Endothelial cell of umbilical vein (primary cell): ENCODE measurements around the gene GDF2. TPM values are rescaled to one million over a fixed set of nuclear protein-coding genes. Genes with fewer than 3 reads are reported as not detected.

Experiments
- BruUV-seq: library from RNA; stranded (reverse); fragments of 400-500 nt; replicated peaks from 2 replicates; lab custom pipeline; 2021; lab: Mats Ljungman, UMichigan
- CTCF ChIA-PET: fragments of 300-600, 350-600 bp; sonication (Branson Sonifier 250); formaldehyde crosslinking; loops from one replicate; lab custom pipeline; 2021; ENCODE audit warnings: antibody characterized with exemption, inconsistent platforms; lab: Charles Lee
- POLR2A ChIA-PET: fragments of 300-600, 350-600 bp; sonication (Branson Sonifier 250); formaldehyde crosslinking; loops from one replicate; lab custom pipeline; 2021; ENCODE audit warnings: antibody characterized with exemption, inconsistent platforms; lab: Charles Lee
- DNase-seq: peaks from one replicate; pipeline ENCODE4 v3.0.0-alpha.2; 2011; ENCODE audit warnings: low read depth, low spot score
- FAIRE-seq: peaks from 2 replicates; lab custom pipeline; 2011; peaks lifted over from hg19 to GRCh38; lab: Jason Lieb, UNC
- H2AFZ ChIP-seq: 2 replicates; pipeline ENCODE4 v1.6.0; 2012; ENCODE audit warnings: low read depth, low read length, control low read depth, inconsistent platforms
- H3K27ac ChIP-seq: 2 replicates; pipeline ENCODE4 v1.5.1; 2011; ENCODE audit warnings: low read depth, mild to moderate bottlenecking, control low read depth, low read length, moderate library complexity; ENCODE audit not compliant: insufficient read depth
- H3K27me3 ChIP-seq, 2 experiments: 2 replicates each; pipeline versions ENCODE4 v1.6.0 to v1.6.1; 2011; ENCODE audit warnings: low read length in 2 of 2, mixed read lengths in 1 of 2; ENCODE audit not compliant: control insufficient read depth in 2 of 2, insufficient read depth in 2 of 2
- H3K36me3 ChIP-seq, 2 experiments: 2 replicates in 1 of 2; 3 replicates in 1 of 2; pipeline ENCODE4 v1.5.1; 2011; ENCODE audit warnings: low read length in 2 of 2, mild to moderate bottlenecking in 1 of 2, moderate library complexity in 1 of 2; ENCODE audit not compliant: control insufficient read depth in 2 of 2, insufficient read depth in 2 of 2; ENCODE audit errors: extremely low read depth in 1 of 2
- H3K4me1 ChIP-seq: 3 replicates; pipeline ENCODE4 v1.5.1; 2011; ENCODE audit warnings: mild to moderate bottlenecking, low read length; ENCODE audit not compliant: control insufficient read depth, insufficient read depth; ENCODE audit errors: extremely low read depth
- H3K4me2 ChIP-seq: 2 replicates; pipeline ENCODE4 v1.6.1; 2011; ENCODE audit warnings: low read length, control low read depth, mixed read lengths; ENCODE audit not compliant: insufficient read depth
- H3K4me3 ChIP-seq, 3 experiments: fragments of 200-600 bp in 1 of 3; sonication (generic), shearing (Covaris generic) in 1 of 3; replicated peaks in 1 of 3; 2 replicates each; pipeline ENCODE4 v1.5.1; 2011 to 2016; ENCODE audit warnings: control low read depth in 3 of 3, low read length in 3 of 3, mild to moderate bottlenecking in 2 of 3, inconsistent platforms in 1 of 3, low read depth in 1 of 3, moderate library complexity in 1 of 3; ENCODE audit not compliant: insufficient read depth in 1 of 3
- H3K79me2 ChIP-seq: 2 replicates; pipeline ENCODE4 v1.6.0; 2012; ENCODE audit warnings: low read length, inconsistent platforms; ENCODE audit not compliant: control insufficient read depth, insufficient read depth
- H3K9ac ChIP-seq: replicated peaks from 2 replicates; pipeline ENCODE3; 2011; ENCODE audit warnings: low read length, control low read depth; ENCODE audit not compliant: insufficient read depth; ENCODE audit errors: extremely low read depth
- H3K9me1 ChIP-seq: replicated peaks from 3 replicates; pipeline ENCODE4 v1.6.0; 2011; ENCODE audit warnings: mild to moderate bottlenecking, low read length; ENCODE audit not compliant: control insufficient read depth, insufficient read depth; ENCODE audit errors: extremely low read depth
- H3K9me3 ChIP-seq: replicated peaks from 2 replicates; pipeline ENCODE4 v1.5.1; 2012; ENCODE audit warnings: low read length, inconsistent platforms; ENCODE audit not compliant: control insufficient read depth, insufficient read depth
- H4K20me1 ChIP-seq: replicated peaks from 2 replicates; pipeline ENCODE3; 2011; ENCODE audit warnings: mild to moderate bottlenecking, low read length; ENCODE audit not compliant: control insufficient read depth, insufficient read depth; ENCODE audit errors: extremely low read depth
- EZH2 ChIP-seq: IDR thresholded peaks from 2 replicates; pipeline ENCODE4 v1.6.1; 2012; ENCODE audit warnings: borderline replicate concordance, low read depth, mild to moderate bottlenecking, moderate library complexity, low read length, inconsistent platforms; ENCODE audit not compliant: severe bottlenecking
- FOS ChIP-seq: IDR thresholded peaks from 2 replicates; pipeline ENCODE4 v1.6.1; 2011; ENCODE audit warnings: mild to moderate bottlenecking, low read length, moderate library complexity, borderline replicate concordance; ENCODE audit not compliant: insufficient read depth
- GATA2 ChIP-seq: IDR thresholded peaks from 2 replicates; pipeline ENCODE4 v1.7.0; 2011; ENCODE audit warnings: low read depth, mild to moderate bottlenecking, moderate library complexity, mixed read lengths, low read length; ENCODE audit not compliant: insufficient read length, insufficient read depth
- JUN ChIP-seq: IDR thresholded peaks from 2 replicates; pipeline ENCODE4 v1.6.1; 2011; ENCODE audit warnings: borderline replicate concordance, low read depth; ENCODE audit not compliant: insufficient read length, insufficient read depth
- MYC ChIP-seq: IDR thresholded peaks from one replicate; pipeline ENCODE4 v1.6.1; 2011; ENCODE audit warnings: mild to moderate bottlenecking, low read depth, low read length
- POLR2A ChIP-seq: IDR thresholded peaks from 2 replicates; pipeline ENCODE4 v1.6.1; 2012; ENCODE audit warnings: low read depth, mild to moderate bottlenecking, control low read depth, low read length
- POLR2AphosphoS5 ChIP-seq: IDR thresholded peaks from 2 replicates; pipeline ENCODE4 v1.6.1; 2012; ENCODE audit warnings: low read depth, mild to moderate bottlenecking, control low read depth, low read length, moderate library complexity; ENCODE audit not compliant: insufficient read depth
- dilution Hi-C: fragments of 300-500 bp; cut with MboI; formaldehyde crosslinking; loops from one replicate; pipeline ENCODE4 v1.15.0; 2019; ENCODE audit warnings: low sequenced_read_pairs; ENCODE audit not compliant: extremely low pct_ligation_motif_present
- intact Hi-C: fragments of 100-400 bp; cut with micrococcal nuclease; formaldehyde crosslinking; loops from one replicate; pipeline ENCODE4 v1.10.0; 2022
- polyA plus RNA-seq, 4 experiments: library from polyadenylated mRNA; depleted of rRNA in 3 of 4; stranded (reverse) in 3 of 4; unstranded in 1 of 4; fragments of >200 nt; gene quantifications; 2 replicates each; pipeline versions ENCODE4 v1.2.1 to v1.2.3, GENCODE V29; 2011 to 2012; ENCODE audit warnings: missing spikeins in 1 of 4
- total RNA-seq: library from RNA; stranded (reverse); gene quantifications from 2 replicates; pipeline ENCODE4 v1.2.3, GENCODE V29; 2021
- TF ChIP-seq, protein P1 (sequence below), 2 donors: IDR thresholded peaks; 1 replicate in 1 of 2; 2 replicates in 1 of 2; pipeline ENCODE4 v1.5.1; 2011; ENCODE audit warnings: low read length in 2 of 2, mild to moderate bottlenecking in 2 of 2, moderate library complexity in 2 of 2, control low read depth in 1 of 2, inconsistent platforms in 1 of 2, low read depth in 1 of 2; ENCODE audit not compliant: insufficient read depth in 1 of 2; ENCODE audit errors: extremely low read depth in 1 of 2
- TF ChIP-seq, protein P2 (sequence below): IDR thresholded peaks from 2 replicates; pipeline ENCODE4 v1.6.1; 2011; ENCODE audit not compliant: insufficient read depth, insufficient read length

Gene GDF2
- total and polyA plus RNA-seq, 2 donors (not counting 3 experiments of a cell fraction or from before 2014, with no cell fraction given) = not detected

DNA sequence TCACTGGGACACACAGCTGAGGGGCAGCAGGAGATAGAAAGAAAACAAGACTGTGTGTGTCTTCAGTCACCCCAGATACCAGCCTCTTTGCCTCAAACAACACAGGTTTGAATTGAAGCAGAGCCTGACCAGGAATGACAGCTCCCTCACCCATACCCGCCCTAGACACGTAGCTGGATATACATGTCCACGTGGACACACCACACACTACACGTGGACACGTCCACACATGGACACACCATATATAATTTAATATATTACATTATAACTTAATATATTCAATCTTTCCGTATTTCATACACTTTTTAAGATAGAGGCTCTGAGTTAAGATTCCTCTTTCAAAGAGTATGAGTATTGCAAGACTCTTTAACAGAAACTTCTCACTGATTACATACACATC is 11.3 kb downstream of the GDF2 start:
- no peaks in the 10 kb centered on the region for H3K36me3 ChIP-seq
- H3K4me2 ChIP-seq = no peak overlapping the region
- H3K9me3 ChIP-seq = no peaks in the 10 kb centered on the region
- no peak overlapping the region for H3K9ac ChIP-seq
- H3K27ac ChIP-seq = no peak overlapping the region
- dilution Hi-C loops = no loop called here
- intact Hi-C loops = no loop called here
- ChIA-PET CTCF (interaction anchor here (1.2 to 1.3 kb wide), 2 partner anchors 10 to 22 kb away, joined by 3 to 5 read pairs; no protein-coding TSS in a partner anchor), POLR2A (no interaction called here)
- H4K20me1 ChIP-seq = no peaks in the 10 kb centered on the region
- no peaks in the 10 kb centered on the region for H3K9me1 ChIP-seq
- no peak overlapping the region for H2AFZ ChIP-seq
- DNase-seq = no peak
- TF ChIP-seq FOS (no peak), GATA2 (no peak), JUN (no peak), POLR2A (no peak), EZH2 (no peak), POLR2AphosphoS5 (no peak), MYC (no peak)
- TF ChIP-seq, protein P1, sequence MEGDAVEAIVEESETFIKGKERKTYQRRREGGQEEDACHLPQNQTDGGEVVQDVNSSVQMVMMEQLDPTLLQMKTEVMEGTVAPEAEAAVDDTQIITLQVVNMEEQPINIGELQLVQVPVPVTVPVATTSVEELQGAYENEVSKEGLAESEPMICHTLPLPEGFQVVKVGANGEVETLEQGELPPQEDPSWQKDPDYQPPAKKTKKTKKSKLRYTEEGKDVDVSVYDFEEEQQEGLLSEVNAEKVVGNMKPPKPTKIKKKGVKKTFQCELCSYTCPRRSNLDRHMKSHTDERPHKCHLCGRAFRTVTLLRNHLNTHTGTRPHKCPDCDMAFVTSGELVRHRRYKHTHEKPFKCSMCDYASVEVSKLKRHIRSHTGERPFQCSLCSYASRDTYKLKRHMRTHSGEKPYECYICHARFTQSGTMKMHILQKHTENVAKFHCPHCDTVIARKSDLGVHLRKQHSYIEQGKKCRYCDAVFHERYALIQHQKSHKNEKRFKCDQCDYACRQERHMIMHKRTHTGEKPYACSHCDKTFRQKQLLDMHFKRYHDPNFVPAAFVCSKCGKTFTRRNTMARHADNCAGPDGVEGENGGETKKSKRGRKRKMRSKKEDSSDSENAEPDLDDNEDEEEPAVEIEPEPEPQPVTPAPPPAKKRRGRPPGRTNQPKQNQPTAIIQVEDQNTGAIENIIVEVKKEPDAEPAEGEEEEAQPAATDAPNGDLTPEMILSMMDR (IDR thresholded peaks at IDR 0.05; ENCODE audit: extremely low read depth in 1 of 2, insufficient read depth in 1 of 2, low read depth in 1 of 2, low read length in 2 of 2) = no peak
- TF ChIP-seq, protein P2, sequence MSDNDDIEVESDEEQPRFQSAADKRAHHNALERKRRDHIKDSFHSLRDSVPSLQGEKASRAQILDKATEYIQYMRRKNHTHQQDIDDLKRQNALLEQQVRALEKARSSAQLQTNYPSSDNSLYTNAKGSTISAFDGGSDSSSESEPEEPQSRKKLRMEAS = no peak
- no peak for FAIRE-seq
- peaks cover 0 to 8% of the 10 kb centered on the region in 2 experiments for H3K27me3 ChIP-seq
- BruUV-seq = no TSS peak
- H3K4me1 ChIP-seq = no peaks in the 10 kb centered on the region
- H3K4me3 ChIP-seq = no peak overlapping the region
- no peaks in the 10 kb centered on the region for H3K79me2 ChIP-seq
